ENCODE data around the gene MAN2A2. TPM values are rescaled to one million over a fixed set of nuclear protein-coding genes. Genes with fewer than 3 reads are reported as not detected.
A peak's percentile ranks its signal among the peaks of the same experiment; 100 is the strongest.

MAN2A2 gene
- total RNA-seq, 4 donors from 2014 or later = 56.8 to 124 (median 92.4) TPM

- TF ChIP-seq POLR2A (IDR thresholded peaks at IDR 0.05) (no peak), CTCF (IDR thresholded peaks at IDR 0.05 in 4 of 5, conservative IDR thresholded peaks at IDR 0.05 in 1 of 5) (no peak)
- ATAC-seq (no peak), DNase-seq (no peak)
- intact Hi-C loops (cut with DNase I; ENCODE audit: low total_unique reads) = no loop called here
- peaks cover 0 to 76% of the 10 kb centered on the region in 2 donors for H3K36me3 ChIP-seq
- peaks cover 18 to 41% of the 10 kb centered on the region in 2 donors for H3K4me1 ChIP-seq
- in situ Hi-C loops (cut with MboI; ENCODE audit: low sequenced_read_pairs in 4 of 4) = no loop called here
- no peak overlapping the region for H3K4me3 ChIP-seq
- H3K9me3 ChIP-seq = no peaks in the 10 kb centered on the region
- H3K27me3 ChIP-seq = no peaks in the 10 kb centered on the region
- H3K27ac ChIP-seq = peak overlapping the region in 2 of 4 donors; percentile 86 to 91
Measured at GRCh38 chr15:90912770-90913075, 9.6 kb downstream of the MAN2A2 start.

DNA sequence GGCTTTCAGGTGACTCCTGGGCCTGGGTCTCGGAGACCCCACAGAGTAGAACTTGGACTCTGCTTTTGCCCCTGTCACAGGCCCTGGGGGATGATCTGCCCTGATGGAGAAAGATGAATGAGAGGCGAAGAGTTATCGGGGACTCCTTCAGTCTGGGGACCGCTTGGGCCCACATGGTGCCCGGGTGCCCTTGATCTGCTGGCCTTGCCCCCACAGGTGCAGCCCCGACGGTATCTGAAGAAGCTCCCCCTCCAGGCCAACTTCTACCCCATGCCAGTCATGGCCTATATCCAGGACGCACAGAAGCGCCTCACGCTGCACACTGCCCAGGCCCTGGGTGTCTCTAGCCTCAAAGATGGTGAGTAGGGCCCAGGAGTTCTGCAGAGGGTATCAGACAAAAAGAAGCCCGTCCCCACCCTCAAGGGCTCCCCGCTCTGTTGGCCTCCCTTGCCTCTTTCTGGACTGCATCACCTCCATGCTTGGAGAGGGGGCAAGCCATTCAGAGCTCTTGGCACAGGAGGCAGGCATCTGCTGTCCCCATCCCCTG, 10.4 kb downstream of the MAN2A2 start:
- ATAC-seq (no peak), DNase-seq (no peak)
- H3K27me3 ChIP-seq = no peaks in the 10 kb centered on the region
- H3K9me3 ChIP-seq = no peaks in the 10 kb centered on the region
- H3K36me3 ChIP-seq = peaks cover 0 to 76% of the 10 kb centered on the region in 2 donors
- H3K4me1 ChIP-seq = peaks cover 14 to 37% of the 10 kb centered on the region in 2 donors
- TF ChIP-seq CTCF (IDR thresholded peaks at IDR 0.05 in 4 of 5, conservative IDR thresholded peaks at IDR 0.05 in 1 of 5) = no peak
- TF ChIP-seq POLR2A (IDR thresholded peaks at IDR 0.05) = no peak
- intact Hi-C loops (cut with DNase I; ENCODE audit: low total_unique reads) = no loop called here
- no peak overlapping the region for H3K4me3 ChIP-seq
- peak overlapping the region in 3 of 4 donors; percentile 86 to 95 (median 91) for H3K27ac ChIP-seq
- in situ Hi-C loops (cut with MboI; ENCODE audit: low sequenced_read_pairs in 4 of 4) = no loop called here

- Histone ChIP-seq H3K4me3 (no peak overlapping the region), H3K36me3 (peaks cover 0 to 77% of the 10 kb centered on the region in 2 donors), H3K9me3 (no peaks in the 10 kb centered on the region), H3K4me1 (peaks cover 14 to 37% of the 10 kb centered on the region in 2 donors), H3K27ac (peak overlapping the region; percentile 86 to 95 (median 90)), H3K27me3 (no peaks in the 10 kb centered on the region)
- DNase-seq (no peak), ATAC-seq (no peak)
- in situ Hi-C loops (cut with MboI; ENCODE audit: low sequenced_read_pairs in 4 of 4) = no loop called here
- intact Hi-C loops (cut with DNase I; ENCODE audit: low total_unique reads) = no loop called here
- TF ChIP-seq CTCF (IDR thresholded peaks at IDR 0.05 in 4 of 5, conservative IDR thresholded peaks at IDR 0.05 in 1 of 5) (no peak), POLR2A (IDR thresholded peaks at IDR 0.05) (no peak)
Measured at GRCh38 chr15:90914305-90915080, 11.4 kb downstream of the MAN2A2 start.

DNA sequence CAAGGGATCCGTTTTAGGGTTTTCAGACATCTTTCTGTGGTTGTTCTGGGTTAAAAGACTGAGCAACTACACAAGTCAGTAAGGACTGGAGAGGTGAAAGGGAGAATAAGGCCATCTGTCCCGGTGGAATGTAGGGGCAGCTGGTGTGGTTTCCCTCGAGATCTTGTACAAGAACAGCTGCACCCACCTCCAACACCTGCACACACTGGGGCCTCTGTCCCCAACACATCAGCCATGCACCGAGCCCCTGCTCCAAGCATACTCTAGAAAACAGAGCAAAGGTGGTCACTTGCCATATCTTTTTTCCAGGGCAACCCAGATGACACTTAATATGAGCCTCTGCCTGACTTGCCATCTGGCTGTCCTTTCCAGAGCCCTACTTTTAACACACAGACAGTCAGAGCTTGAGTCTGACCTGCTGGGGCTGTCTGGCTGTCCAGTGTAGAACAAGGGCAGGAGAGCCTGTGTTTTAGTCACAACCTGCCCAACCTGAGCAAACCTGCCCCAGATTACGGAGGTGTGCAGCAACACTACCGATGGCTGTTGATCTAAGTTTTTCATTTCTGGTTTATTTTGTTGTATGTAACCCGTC, 12.2 kb downstream of the MAN2A2 start:
- Histone ChIP-seq H3K27ac (peak overlapping the region; percentile 86 to 95 (median 90)), H3K4me3 (peak overlapping the region in 1 of 4 donors; percentile 43), H3K9me3 (no peaks in the 10 kb centered on the region), H3K4me1 (peaks cover 14 to 37% of the 10 kb centered on the region in 2 donors), H3K27me3 (no peaks in the 10 kb centered on the region), H3K36me3 (peaks cover 0 to 78% of the 10 kb centered on the region in 2 donors)
- ATAC-seq (peak; percentile 73 to 88), DNase-seq (peak in 1 of 2 donors; percentile 77)
- in situ Hi-C loops (cut with MboI; ENCODE audit: low sequenced_read_pairs in 4 of 4) = no loop called here
- intact Hi-C loops (cut with DNase I; ENCODE audit: low total_unique reads) = no loop called here
- TF ChIP-seq POLR2A (IDR thresholded peaks at IDR 0.05) (no peak), CTCF (IDR thresholded peaks at IDR 0.05 in 4 of 5, conservative IDR thresholded peaks at IDR 0.05 in 1 of 5) (no peak)
